ENCODE data around the gene ASIC2.

ASIC2 gene

DNA sequence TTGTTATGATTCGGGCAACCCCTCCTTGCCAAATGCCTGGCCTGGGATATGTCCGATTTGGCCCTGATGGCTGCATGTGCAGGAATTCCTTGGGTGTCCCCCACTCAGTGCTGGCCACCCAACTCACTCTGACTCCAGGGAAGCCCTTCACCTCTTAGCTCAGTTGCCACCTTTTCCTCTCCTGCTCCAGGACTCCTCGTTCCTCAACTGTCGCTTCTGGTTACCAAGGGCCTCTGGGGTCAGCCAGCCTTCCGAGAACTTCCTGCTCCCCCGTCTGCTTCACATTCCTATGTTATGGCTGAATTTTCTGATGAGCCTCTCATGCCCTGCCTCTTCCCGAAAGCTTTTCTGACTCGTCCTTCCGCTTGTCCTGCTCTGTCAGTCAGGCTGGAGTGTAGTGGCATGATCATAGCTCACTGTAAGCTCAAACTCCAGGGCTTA is 237.9 kb downstream of the ASIC2 start:
- no peak for DNase-seq

DNA sequence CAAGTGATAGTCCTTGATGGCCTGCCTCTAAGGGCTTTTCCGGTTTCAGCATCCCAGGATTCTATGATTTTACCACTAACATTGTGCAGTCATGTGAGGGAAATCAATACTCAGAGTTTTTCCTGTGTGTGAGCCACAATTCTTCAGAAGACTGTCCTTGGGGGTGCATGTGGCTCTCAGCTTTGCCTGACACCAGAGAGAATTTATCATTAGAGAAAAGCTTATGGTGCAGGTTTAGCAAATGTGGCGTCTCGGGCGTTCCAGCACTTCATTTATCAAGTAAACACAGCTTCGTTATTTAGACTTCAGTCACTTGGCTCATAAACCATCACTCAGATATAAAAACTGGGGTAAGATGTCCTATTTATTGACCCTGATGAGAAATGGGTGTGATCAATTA is 238.7 kb downstream of the ASIC2 start:
- DNase-seq = no peak

DNA sequence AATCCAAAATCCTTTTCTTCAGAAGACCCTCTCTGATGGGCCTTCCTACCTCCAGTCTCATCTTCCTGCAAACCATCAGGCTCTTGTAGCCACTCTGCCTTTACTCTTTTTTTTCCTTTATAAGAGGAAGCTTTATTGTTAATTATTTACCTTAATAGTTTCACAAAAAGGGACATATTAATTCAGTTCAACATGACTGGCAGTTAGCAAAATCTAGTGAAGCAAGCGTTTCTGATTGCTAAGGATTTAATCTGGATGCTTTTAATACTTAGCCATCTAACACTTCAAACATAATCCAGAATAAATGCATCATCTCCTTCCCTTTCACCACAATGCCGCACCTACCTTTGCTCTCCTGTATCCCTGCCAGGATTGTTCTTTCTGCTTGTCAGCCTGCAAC is 239.4 kb downstream of the ASIC2 start:
- DNase-seq = no peak

DNA sequence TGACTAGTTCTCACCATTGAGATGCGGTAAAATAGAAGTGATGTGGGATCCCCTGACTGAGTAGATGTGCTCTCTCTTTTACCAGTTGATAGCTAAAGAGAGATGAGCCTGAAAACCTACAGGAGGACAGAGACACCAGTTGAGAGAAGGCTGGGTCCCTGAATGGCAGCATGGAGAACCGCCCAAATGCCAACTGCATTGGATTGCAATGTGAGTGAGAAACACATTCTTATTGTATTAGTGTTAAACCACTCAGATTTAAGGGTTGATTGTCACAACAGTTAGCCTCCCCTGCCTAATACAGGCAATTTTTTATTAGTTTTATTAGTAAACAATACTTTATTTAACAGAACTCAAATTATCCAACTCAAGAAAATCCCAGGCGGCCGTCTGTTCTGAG is 240.2 kb downstream of the ASIC2 start:
- DNase-seq = no peak

DNA sequence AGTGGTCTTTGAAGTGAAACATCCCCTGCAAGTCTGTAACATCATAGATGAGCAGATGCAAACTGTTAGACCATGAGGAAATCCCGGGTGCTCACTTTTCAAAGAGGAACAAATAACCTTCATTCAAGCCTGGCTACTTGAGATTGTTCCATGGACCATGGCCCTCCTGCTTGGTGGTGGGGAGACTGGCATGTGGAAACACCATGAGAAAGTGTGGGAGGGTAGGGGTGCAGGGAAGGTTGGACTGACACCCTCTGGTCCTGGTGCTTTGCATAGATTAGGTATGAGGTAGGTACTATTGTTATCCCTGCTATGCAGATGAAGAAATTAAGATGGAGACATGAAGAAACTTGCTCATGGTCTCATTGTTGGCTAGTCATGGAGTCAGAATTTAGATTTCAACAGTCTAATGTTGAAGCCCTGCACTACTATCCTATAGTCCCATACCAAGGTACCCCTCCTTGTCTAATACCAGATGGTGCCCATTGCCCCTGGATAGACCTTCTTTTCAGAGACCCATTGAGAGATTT is 242.4 kb downstream of the ASIC2 start:
- no peak for DNase-seq

DNA sequence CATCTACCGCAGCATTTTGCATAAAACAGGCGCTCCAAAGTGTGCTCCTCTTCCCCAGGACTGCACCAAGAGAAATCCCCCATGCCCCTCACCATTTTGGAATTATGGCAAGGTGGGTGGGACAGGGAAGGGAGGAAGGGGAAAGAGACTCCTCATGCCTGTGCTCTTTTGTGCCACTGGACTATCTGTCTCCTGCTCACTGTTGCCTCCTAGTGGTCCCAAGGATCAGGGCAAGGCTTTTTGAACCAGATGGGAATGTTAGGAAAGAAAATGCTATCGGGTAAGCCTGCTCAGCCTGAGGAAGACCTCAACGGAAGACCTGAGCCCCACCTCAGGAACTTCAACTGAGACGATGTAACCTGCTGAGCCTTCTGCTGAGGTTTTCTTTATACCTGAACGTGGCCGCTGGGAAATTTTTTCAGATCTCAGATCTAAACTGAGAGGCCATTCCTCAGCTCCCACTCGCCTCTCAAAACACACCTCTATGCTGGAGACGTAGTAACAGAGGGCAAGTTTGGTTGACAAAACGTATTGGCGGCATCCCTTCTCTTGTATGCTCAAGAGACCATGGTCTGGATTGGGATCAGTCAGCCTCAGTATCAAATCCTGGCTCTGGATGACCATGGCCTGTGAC is 243.2 kb downstream of the ASIC2 start:
- no peak for DNase-seq

DNA sequence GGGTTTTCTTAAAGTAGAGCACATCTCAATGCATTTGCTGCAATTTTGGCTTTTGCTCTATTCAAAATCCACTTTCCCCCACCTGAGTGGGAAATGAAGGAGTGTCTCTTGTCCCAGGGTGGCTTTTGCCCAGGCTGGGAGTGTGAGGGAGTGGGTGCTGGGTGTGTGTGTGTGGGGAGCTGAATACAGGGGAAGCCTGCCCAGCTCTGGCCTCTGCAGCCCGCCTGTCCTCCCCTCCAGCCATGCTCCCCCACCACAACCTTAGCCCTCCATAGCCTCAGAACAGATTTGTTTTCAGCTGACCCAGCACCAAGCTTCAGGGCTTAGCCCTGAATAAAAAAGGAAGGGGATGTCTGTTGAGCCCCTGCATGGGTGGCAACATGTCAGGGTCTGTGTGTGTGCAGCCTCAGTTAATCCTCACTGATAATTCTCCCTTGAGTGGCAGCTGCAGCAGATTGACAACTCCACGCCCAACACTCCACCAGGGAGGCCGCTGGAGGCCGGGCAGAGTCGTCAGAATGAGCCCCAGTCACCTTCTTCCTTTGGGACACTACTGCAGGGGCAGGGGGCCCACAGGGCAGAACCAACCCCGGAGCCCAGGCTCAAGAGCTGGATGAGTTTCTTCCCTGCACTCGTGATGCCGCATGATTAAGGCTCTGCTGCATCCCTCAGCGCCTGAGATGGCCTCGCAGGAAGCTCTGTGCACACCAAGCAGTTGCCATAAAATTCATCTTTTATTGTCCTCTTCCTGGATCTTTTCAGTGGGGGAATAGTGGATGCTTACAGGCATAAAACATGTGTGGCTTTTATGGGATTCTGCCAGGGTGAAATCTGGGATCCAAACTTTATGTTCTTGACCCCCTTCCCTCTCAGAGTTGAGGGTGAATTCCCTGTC is 246.5 kb downstream of the ASIC2 start:
- DNase-seq = no peak

DNA sequence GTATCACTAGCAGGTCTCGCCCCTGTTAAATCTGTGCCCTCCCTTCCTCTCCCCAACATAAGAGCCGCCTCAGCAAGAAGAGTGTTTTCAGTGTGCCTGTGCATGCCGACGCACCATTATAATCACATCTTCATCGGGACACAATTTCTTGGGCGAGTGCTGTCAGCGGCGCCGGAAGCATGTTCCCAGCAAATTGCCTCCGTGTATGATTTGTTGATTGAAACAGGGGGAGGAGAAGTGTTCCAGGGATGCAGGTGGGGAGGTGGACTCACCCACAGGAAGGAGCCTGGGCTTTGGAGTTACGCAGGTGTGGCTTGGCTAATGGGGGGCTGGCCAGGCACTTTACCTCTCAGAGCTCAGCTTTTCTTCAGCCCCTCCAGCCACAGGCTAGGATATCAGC is 247.9 kb downstream of the ASIC2 start:
- no peak for DNase-seq

DNA sequence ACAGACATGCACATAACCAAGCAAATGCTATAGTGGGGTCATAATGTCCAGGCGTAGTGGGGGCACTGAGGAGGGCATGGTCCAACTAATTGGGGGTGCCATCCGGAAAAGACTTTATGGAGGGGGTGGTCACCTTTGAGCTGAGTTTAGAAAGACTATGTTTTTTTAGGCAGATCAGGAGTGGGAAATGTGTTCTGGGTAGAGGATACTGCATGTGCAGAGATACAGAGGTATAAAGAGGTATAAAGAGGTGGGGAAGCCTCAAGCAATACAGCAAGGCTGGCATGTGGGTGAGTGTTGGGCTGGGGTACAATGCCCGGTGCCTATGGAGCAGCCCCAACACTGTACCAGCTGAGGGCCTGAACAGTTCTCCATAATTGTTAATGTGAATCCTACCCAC is 248.3 kb downstream of the ASIC2 start:
- DNase-seq = no peak

DNA sequence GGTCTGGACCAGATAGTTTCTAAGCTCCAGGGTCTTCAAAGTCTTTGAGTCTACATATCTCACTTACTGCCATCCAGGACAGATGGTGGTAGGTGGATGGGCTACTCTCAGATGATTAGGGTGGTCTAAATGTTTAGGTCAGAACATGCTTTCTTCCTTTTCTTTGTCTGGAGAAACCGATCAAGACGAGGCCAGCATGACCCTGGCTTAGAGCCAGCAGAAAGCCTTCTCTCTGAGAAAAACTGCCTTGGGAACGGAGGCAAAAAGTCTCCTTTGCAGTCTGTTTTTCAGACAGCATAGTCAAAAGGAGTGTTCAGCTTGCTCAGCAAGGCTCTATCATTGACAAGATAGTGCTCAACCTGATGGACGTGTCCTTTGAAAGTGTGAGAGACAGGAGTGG is 252.6 kb downstream of the ASIC2 start:
- no peak for DNase-seq

DNA sequence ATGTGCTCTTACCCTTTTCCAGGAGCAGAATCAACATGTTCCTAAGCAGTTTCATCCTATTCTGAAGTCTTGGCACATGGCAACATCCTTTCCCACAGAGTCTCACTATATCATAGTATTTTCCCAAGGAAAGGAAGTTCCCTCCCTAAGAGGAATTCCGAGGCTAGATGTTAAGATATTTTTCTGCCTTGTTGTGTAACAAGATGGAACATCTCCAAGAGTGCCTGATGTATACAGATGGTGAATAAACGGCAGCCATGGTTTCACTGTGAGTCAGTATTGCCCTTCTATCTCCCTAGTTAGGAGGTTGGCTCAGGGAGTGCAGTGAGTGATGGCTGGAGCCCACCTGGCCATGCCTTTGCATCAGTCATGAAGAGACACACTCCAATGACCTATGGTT is 253.2 kb downstream of the ASIC2 start:
- no peak for DNase-seq

DNA sequence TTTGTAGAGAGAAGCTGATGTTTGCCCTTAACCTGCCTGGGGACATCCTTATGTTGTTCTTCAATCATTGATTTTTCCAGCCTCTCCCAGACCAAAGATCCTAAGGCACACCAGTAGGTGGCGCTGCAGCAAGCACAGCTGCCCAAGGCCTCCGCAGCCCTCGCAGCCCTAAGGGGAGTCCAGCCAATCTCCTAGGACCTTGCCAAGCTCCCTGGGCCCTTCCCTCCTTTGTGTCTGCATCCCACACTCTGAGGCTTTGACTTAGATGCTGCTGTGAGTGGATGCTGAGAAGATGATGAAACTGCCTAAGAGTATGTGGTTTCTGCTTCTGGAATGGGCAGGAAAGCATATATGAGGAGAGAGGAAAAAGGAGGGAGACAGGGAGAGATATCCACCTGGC is 254.4 kb downstream of the ASIC2 start:
- DNase-seq = no peak

DNA sequence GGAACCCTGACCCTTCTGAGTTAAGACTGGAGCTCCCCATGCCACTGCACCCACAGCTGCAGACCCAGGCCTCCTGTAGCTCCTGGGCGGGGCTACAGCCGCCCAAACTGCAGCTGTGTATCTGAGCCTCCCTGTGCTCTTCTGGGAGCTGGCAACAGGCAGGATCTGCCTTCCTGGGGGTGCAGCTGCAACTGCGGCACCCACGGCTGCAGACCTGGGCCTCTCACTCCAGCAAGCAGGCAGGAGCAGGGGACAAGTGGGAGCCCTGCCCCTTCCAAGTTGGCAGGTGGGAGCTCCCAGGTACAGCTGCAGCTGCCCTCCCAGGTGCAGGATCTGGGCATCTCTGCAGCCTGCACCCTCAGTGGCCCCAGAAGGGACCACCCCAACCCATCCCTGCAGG is 259.9 kb downstream of the ASIC2 start:
- DNase-seq = no peak

DNA sequence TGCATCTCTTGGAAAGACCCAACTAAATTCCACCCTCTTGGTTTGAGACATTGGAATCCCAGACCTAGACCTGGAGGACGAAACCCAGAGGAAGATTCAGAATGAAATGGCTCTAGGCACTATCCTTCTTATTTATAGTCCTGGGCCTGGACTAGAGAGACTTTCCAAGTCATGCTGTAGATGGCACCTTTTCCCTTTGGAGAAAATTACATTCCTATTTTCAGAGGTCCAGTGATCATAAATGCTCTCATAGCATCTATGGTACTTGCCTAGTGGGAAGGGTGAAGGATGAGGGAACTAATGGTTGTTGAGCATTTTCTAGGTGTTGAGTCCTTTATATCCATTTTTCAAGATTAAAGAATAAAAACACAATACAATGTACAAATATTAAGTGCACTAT is 264.3 kb downstream of the ASIC2 start:
- DNase-seq = no peak

DNA sequence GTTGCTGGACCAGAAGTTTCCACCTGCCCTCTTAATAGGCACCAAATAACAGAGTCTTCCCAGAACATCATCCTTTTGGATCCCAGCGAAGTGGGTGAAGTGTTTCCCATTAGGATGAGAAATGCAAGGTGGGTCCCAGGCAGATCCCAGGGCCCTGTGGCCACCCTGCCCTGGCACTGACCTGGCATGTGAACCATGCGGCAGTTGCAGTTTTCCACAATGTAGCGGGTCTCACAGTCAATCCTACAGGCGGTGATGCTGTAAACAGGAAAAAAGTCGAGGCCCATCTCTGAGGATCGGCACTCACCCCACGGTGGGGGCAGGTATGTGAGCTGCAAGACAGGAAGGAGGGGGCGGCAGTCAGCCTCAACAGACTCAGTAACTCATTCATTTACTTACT is 265.0 kb downstream of the ASIC2 start:
- DNase-seq = no peak

DNA sequence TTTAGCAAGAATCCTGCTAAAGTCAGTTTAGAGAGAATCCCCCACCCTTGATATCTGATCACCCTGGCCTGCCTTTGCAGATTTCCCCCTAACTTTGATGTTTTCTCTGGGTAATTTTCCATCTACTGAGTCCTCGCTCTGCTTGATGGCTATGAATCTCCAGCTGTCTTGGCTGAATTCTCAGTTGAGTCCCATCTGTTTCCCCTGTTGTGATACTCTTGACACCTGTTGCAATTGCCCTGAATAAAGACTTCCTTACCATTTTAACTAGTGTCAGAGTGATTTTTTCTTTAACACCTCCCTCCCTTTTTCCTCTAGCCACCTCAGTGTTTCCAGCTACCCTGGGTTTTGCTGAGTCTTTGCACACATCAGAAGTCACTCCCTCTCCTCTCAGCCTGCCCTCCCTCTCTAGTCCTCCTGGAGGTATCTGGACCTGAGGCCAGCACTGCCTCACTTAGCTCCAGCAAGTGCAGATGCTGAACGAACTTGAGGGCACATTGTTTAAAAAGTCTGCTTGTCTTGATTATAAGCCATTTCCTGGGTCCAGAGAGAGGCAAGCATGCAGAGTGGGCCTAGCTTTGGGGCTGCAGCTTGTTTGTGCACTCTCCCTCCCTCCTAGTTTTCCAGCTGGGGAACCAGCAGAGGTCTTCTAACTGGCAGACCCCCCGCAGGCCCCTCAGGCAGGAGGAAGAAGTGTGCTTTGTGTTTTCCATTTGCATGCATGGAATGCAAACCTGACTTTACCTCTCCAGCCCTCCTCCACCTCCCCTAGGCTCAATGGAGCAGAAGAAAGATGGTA is 268.2 kb downstream of the ASIC2 start:
- no peak for DNase-seq

DNA sequence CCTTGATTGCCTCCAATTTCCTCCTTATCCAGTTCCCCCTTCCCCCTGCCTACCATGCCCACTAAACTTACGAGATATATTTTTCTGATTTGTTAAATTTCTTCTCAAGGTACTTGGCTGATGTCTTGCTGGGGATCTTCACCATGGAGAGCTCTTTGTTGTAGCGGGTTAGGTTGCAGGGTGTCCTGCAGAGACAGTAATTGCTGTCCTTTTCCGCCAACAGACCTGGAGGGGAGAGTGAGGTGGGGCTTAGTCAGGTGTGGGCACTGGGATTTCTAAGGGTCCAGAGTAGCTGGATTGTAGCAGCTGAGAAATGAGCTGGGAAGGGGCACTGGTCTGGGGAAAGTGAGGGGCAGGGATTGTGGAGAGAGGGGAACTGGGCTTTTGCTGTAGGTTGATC is 269.3 kb downstream of the ASIC2 start:
- no peak for DNase-seq

DNA sequence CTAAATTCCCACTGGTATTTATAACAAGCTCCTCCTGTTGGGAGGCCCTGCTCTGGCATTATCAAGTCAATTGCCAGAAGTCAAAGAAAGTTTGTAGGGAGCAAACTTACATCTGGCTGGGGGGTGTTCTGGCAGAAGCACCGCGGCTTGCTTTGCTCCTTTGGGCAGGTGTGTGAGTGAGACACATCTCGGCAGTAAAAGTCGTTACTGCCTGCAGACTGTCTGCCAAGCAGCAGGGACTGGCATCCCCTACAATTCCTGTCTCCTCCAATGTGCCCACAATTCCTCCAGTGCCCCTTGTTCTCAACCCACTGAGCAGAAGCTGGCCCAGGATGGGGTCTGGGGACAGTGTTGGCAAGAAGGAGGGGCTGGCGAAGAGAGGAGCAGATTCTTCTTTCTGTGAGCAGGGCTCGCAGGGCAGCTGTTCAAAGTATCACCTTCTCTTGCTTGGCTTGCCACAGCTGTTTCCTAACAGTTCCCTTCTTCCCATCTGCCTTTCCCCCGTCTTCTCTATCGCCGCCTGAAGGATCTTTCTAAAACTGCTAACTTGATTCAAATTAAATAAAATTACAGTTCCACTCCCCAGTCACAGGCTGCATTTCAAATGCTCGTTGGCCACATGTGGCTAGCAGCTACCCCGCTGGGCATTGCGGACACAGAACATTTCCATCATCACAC is 271.2 kb downstream of the ASIC2 start:
- DNase-seq = no peak

DNA sequence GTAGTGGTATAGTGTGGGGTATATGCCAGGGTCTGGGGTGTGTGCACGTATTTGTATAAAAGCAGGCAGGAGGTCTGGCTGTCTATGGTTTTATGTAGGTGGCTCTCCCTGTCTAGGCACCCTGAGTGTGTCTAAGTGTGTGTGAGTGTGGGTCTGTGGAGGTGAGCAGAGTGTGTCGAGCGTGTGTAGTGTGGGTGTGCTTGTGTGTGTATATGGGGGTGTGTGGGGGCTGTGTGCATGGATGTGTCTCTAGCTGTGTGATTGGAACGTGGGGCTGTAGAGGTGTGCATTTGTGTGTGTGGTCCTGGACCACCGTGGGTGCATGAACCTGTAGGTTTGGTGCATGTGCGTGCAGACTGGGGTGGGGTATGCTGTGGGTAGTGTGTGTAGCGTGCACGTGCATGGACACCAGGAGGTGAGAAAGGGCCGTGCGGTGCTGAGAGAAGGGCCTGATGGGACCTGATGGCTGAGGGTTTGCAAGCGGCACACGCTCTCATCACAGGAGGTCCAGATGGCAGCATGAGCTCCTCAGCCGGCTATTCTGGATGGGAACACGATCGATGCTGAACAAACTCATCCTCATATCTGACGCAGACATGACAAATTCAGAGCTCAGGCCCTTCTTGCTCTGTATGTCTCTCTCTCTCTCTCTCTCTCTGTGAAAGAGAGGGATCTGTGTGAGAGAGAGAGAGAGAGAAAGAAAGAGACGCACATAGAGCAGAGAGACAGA is 273.8 kb downstream of the ASIC2 start:
- DNase-seq = no peak

DNA sequence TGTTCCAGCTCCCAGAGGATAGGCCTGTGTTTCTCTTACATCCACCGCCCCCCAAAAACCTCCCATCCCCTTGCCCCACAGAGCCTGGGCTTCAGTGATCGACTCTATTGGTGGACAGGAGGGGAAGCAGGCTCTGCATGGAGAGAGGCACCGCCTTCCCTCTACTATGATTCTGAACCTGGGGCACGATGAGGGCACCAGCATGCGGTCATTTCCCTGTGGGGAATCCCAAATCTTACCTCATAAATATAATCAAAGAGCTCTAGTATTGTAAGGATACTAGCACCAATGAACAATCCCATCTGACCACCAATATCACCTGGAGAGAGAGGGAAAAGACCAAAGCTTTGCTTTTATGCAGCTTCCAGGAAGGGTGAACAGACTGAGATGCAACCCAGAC is 275.7 kb downstream of the ASIC2 start:
- DNase-seq = no peak

DNA sequence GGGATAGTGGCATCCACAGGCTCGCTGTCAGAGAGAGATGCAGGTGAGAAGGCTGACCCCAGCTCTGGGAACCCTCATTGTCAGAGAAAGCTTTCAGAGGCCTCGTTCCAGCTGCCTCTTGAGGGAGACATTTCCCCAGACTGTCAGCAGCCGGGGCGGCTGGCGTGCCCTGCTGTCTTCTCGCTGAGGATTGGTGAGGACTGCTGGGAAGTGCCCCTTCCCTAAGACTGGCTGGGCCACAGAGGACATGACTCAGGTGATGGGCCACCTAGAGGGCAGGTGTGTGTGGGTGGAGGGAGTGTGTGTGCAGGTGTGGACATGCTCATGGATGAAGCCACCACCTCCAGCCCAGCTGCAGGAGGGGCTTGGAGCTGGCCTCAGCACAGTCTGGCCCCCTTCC is 276.2 kb downstream of the ASIC2 start:
- no peak for DNase-seq

DNA sequence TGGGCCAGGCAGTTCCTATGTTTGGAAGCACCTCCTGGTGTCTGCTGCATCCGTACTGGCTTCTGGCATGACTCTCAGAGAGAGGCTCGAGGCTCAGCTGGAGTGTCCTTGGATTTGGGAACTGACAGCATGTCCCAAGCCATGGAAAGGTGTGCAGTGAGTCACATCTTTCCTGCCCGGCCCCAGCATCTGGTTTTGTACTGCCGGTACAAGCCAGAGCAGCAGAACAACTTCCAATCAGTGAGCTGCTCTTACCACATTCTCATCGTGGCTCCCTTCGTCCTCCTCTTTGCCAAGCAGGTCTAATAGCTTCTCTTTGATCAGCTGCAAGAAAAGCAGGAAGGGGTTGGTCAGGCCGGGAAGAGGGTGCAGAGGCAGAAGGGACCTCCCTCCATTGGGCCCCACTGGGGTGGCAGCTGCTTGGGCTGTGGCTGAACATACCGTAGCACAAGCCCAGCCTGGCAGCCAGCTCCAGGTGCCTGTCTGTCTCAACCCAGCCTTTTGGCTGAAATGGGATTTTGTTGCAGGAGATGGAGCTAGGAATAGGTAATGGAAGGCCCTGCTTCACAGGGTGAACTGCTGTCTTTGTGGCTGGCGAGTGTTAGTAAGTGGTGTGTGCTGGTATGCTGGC is 277.3 kb downstream of the ASIC2 start:
- no peak for DNase-seq
